ENCODE data around the gene ATP9B.

The ATP9B gene

DNA sequence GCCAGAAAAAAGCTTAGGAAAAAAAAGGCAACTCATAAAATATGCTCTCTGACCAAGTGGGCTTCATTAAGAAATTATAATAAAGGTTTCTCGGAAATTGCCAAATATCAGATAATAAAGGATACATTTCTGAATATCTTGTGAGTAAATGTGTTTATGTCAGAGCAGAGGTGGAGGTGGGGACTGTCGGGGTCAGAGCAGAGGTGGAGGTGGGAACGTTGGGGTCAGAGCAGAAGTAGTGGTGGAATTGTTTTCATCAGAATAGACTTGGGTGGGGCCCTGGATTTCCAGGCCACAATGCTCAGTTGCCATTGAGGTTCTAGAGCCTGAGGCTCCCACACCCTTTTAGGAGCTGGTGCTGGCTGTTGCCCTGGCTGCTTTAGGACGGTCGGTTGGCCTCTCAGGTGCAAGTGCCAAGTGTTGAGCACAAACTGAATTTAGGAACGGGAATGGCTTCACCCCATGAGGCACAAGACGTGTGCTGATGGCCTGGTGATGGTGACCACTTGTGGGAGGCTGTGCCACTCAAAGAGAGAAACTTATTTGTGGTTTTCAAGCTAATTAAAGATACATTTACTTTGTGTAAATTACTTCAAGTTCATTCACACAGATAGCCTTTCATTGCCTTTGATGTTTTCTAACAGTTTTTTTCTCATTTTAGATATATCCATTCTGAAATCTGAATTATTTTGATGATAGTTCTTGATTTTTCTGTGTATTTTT, 131.5 kb downstream of the ATP9B start:
- DNase-seq (ENCODE audit: low spot score): peak; percentile 93

DNA sequence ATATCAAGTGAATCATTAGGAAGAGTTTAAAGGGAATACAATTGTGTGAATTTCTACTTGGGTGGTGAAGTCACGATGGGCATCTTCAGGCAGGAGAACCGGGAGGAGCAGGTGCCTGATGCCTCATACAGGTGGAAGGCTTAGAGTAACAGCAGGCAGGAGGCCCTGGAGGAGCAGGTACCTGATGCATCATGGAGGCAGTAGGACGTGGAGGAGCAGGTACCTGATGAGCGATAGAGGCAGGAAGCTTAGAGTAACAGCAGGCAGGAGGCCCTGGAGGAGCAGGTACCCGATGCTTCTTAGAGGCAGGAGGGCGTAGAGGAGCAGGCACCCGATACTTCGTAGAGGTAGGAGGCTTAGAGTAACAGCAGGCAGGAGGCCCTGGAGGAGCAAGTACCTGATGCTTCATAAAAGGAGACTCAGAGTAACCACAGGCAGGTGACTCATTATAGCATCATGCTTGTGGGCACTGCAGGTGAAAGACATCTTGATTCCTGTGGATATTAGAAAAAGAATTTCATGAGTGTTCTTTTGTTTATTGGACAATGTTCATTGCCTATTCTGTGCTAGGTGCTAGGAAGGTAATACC, 133.9 kb downstream of the ATP9B start:
- DNase-seq (ENCODE audit: low spot score): no peak

DNA sequence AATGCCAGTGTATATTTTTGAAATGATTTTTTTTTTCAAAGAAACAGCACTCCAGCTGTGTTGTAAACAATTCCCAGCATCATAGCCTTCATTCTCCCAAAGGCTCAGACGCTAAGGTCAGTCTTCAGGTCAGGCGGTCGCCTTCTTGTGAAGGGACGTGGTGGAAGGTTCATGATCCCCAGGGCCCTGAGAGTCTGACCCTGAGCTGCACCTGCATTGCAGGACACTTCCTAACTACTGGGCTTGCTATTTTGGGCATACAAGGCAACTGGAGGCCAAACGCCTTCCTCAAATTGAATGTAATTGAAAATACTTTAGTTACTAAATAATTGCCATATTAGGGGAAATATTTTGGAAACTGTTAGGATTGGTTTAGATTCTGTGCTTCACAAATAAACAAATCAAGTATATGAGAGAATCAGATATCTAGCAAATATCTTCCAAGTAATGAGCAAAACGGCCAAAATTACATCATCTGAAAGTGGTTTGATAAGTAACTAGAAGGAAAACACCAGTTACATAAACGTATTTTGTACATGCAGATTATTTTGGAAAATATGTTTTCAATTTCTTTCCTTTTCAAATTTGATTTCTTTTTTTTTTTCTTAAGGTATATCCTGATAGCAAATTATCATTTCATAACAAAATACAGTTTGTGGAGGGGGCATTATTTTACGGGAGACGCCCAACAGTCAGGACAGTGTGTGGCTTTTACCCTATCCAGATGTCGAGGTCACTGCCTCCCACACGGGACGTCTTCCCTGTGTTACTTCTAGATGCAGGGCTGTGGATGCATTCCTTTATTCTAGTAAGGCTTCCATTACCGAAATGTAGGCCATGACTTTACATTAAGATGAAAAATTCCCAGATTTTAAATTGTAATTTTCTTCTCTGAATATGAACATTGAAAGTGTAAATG, 136.0 kb downstream of the ATP9B start:
- DNase-seq (ENCODE audit: low spot score): no peak

DNA sequence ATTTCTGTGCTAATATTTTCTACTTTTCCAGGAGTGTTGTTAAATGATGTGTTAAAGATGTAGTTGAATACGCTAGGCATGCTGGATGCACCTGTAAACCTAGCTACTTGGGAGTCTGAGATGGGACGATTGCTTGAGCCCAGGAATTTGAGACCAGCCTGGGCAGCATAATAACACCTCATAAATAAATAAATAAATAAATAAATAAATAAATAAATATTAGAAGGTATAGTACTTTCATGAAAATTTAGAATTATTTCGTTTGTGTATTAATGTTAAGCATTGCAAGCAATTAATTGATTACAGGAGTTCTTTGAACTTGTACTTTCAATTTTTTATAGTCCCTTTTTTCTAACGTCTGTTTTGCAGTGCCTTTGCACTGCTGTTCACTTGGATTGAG, 137.2 kb downstream of the ATP9B start:
- DNase-seq (ENCODE audit: low spot score): no peak

DNA sequence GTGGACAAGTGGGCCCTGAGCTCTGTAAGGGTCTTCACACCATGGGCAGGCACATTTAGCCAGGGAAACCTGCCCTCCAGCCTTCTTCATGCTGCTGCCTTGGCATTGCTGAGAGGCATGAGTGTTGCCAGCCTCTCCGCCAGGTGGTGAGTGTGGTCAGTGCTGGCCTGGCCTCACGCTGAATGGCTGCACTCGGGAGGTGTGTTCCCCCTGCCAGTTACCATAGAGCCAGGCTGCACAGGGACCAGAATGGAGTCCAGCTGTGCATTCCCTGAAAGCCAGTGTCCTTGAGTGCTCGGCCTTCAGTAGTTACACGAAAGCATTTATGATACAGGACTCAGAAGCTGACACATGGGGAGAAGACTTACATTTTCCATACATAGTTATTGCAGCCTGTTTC, 139.7 kb downstream of the ATP9B start:
- no peak for DNase-seq (ENCODE audit: low spot score)

DNA sequence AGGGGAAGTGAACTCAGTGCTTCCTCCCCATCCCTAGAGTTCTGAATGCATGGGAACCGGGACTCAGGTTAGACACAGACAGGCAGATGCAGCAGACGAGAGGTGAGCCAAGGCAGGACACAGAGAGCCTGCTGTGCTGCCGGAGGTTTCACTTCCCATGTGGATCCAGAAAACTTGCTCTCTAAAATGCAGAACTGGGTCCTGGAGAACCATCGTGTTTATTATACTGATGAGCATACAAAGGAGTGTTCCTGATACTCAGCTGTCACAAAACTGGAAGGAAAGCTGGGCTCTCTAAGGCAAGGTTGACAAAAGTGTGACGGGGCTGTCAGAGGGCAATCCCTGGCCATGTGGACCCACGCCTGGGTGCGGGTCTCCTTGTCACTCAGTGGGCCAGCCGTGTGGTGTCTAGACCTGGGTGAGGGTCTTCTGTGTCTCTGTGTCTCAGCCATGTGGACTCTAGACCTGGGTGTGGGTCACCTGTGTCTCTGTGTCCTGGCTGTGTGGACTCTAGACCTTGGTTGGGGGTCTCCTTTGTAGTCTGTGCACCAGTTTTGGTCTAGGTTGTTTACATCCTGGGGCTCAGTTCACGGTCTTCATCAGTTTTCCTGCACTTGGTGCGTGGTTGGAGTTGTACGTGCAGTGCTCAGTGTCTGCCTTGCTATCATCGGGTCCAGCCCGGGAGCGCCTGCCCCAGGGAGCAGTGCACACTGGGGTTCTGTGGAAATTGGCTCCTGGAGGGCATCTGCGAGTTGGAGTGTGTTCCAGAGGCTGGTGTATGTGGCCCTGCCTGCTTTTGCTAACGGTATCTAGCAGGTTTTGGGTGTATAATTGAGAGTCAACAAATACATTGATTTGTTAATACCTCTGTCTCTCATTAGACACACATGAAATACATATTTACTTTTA, 141.1 kb downstream of the ATP9B start:
- no peak for DNase-seq (ENCODE audit: low spot score)

DNA sequence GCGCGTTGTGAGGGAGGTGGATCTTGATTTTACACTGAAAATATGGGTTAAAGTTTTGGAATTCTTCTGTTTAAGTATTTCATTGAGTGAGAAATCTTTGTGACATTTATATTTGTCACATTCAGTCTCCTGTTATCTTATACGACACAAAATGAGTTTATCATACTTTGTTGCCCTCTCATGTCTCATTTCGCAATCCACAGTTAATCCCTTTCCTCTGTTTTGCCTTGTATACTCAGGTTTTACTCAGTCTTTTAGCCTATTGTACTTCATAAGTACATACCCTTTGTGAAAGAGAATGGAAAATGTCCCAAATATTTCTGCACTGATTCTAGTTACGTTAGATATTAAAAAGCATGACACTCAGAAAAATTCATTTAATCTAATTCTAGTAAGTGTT, 142.7 kb downstream of the ATP9B start:
- no peak for DNase-seq (ENCODE audit: low spot score)

DNA sequence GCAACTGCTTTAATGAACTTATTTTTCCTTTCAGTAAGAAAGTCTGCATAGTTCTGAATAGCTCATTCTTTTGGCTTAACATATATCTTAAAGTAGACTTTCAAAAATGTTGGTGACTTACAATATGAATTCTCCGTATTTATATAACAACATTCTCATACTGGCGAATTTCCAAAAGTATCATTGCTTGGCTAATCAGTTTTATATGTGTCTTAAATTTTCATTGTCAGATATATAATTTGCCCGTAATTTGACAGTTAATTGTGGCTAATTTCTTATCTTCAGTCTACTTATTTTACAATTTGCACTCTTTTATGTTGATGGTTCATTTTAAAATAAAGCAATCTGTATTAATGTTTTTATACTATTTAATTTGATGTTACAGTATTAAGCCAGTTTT, 144.9 kb downstream of the ATP9B start:
- DNase-seq (ENCODE audit: low spot score): no peak

DNA sequence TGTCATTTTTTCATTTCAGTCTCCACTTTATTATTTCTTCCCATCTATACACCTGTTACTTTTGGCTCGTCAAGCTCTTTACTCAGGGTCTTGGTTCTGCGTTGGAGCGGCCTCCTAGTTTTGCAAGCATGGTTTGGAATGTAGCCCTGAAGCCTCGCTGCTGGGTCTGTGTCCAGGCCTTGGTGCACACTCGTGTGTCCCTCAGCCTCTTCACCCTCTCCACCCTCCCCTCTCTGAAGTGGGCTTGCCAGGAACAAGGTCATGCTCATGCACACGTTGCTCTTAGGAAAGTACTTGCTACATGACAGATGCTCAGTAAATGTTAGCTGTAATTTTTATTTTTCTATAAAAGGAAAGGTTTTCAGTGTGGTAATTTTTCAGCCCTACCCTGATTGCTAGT, 147.0 kb downstream of the ATP9B start:
- DNase-seq (ENCODE audit: low spot score): no peak

DNA sequence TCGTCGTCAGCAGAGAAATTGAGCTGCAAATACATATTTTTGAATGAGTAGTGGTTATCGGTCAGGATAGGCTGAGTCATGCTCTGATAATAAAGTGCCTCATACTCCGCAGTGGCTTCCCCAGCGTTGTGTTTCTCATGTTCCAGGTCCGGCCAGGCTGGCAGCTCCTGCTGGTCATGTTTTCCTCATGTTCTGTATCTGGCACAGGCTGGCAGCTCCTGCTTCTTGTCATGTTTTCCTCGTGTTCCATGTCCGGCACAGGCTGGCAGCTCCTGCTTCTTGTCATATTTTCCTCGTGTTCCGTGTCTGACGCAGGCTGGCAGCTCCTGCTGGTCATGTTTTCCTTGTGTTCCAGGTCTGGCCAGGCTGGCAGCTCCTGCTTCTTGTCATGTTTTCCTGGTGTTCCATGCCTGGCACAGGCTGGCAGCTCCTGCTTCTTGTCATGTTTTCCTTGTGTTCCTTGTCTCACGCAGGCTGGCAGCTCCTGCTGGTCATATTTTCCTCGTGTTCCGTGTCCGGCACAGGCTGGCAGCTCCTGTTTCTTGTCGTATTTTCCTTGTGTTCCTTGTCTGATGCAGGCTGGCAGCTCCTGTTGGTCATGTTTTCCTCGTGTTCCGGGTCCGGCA, 148.9 kb downstream of the ATP9B start:
- DNase-seq (ENCODE audit: low spot score): no peak

DNA sequence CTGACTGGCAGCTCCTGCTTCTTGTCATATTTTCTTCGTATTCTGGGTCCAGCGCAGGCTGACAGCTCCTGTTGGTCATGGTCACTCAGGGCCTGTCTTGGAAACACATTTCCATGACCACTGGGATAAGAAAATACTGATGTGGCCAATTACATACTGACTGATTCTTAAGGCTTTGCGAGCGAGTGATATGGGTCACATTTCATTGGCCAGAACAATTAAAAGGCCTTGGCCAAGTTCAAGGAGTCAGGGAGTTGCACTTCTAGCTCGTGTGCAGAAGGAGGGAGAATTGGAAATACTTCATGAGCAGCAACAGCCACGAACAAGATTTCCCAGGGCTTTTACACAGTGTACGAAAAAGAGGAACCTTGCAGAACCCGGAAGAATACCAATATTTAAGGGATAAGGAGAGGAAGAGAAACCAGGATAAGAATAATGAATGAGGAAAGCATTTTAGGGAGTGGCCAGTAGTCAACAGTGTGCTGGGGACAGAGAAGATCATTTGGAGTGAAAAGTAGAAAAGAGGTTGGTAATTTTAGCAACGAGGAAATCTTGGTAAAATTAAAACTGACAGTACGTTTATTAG, 149.5 kb downstream of the ATP9B start:
- DNase-seq (ENCODE audit: low spot score): no peak

DNA sequence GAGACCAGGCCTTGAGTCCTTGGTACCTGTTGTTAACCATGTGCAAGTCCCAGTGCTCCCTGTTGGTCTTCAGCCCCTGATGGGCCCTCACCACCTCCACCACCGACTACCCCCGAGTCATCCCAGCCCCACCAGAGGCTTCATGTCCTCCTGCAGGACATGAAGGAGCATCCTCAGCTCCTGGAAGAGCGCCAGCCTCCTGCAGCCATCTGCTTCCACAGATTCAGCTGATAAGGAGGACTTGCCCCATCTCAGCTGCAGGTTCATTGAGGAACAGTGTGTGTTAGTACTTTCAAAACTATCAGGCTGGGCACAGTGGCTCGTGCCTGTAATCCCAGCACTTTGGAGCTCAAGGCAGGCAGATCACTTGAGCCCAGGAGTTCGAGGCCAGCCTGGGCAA, 151.9 kb downstream of the ATP9B start:
- DNase-seq (ENCODE audit: low spot score): no peak

DNA sequence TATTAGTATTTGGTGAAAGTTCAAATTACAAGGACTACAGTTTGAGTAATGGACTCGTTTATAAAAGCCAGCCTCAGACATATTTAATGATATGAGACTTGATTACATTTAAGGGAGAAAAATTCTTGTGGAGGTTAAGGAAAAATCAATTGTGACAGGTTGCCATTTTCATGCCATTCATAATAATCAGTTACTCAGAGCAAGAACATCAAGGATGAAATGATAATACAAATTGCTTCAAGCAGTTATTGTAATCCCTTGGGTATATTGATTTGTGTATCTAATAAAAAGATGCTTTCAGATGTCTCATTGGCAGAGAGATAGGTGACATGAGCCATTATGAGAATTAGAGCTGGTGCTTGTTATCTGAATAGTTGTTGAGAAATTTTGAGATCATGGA, 153.6 kb downstream of the ATP9B start:
- DNase-seq (ENCODE audit: low spot score): no peak

DNA sequence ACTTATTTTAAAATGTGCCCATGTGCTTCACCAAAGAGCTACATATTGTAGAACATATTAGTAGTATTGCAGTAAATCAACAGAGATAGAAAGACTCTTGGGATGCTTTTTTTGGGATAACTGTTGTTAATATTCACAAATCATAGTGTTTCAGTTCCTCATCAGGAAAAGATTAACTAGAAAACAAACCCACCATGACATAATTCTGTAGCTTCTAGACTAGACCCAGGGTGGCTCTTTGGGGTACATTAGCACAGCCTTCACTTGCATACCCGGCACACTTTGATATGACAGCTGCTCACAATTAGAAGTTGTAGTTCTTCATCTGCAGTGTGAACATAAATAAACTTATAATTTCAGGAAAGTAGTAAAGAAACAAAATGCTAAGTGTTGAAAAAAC, 154.2 kb downstream of the ATP9B start:
- no peak for DNase-seq (ENCODE audit: low spot score)

DNA sequence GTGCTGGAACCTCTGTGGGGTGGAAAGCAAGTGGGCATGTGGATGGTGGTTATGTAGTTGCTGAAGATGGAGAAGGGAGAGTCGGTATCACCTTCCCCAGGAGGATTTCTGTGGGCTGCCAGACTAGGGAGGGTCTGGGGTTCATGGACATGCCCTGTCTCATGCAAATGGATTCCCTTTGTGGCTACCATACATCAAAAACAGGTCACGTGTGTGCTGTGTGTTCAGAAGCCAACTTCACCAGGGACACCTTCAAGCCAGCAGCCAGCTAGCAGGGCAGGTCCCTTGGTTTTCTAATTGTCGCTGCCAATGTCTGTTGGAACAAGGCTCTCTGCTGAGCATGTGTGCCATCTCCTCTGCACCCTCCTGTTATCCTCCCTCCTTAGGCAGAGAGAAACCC, 155.2 kb downstream of the ATP9B start:
- no peak for DNase-seq (ENCODE audit: low spot score)

DNA sequence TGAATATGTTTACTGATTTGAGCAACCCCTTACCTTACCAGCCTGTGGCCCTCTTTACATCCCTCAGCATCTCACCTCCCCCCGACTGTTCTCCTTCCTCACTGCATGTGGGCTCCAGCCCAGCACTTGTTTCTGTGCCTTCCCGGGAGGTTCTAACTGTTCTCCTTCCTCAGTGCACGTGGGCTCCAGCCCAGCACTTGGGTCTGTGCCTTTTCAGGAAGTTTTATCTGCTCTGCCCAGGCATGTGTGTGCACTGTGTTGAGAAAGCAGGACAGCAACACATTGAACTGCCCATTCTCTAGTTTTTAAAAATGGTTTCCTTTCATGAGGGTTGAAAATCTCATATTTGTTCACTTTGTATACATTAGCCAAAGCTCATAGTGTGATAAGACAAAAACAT, 158.4 kb downstream of the ATP9B start:
- no peak for DNase-seq (ENCODE audit: low spot score)

DNA sequence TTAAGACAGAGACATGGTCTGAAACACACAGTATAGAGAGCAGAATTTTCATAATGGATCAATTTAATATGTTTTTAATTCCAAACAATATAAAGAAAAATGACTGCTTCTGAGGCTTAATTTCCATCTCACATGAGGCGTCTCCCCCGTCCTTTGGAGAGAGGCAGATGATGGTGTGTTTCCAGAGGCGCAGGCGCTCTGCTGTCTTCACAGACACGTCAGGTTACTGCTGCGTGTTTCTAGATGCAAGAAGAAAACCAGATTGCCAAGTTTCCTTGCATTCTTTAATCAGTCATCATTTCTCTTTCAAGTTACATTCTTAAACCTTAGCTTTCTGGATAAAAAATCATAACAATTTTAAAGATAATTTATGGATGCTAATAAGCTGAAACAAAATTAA, 160.2 kb downstream of the ATP9B start:
- DNase-seq (ENCODE audit: low spot score): no peak

DNA sequence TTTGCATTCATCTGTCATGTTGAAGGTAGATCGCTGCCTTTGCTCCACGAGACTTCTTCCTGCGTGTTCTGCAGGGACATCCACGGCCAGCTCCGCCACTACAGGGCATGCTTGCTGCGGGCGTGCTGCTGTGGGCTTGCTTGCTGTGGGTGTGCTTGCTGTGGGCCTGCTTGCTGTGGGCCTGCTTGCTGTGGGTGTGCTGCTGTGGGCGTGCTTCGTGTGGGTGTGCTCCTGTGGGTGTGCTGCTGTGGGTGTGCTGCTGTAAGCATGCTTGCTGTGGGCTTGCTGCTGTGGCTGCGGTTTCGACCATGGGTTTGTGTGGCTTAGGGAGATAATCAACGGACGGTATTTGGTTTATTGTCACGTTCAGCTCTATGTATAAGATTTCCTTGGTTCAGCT, 165.2 kb downstream of the ATP9B start:
- no peak for DNase-seq (ENCODE audit: low spot score)

DNA sequence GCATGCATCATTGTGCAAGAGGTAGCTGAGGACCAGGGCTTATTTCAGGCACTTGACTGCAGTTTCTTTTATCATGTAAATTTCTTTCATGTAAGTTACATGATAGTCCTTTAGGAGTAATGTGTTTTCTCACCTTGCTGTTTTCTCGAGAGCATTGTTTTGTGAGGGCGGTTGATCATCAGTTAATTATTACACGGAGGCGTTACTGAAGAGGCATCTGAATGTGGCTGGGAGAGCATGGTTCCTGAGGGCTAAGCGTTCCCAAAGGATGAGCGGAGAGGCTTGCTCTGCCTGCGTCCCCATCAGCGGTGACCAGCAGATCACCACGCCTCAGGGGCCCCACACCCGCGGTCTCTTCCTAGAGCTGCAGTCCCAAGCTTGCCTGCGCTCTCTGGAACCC, 170.4 kb downstream of the ATP9B start:
- DNase-seq (ENCODE audit: low spot score): no peak

DNA sequence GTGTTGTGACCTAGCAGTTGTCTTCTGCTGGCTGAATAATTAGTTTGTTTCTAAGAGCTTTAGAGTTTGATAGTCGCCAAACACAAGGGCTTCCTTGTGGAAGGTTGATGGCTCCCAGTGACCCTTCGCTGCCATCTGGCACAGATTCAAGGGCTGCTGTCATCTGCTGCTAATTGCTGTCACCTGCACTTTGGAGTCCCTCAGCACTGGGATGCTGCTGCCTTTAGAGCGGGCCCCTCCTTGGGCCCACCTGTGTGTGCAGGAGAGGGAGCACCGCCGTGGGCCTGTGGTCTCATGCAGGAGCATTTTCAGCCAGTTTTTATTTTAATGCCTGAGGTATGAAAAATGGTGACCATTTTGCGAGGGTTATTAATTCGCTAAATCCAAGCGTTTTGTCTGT, 172.6 kb downstream of the ATP9B start:
- no peak for DNase-seq (ENCODE audit: low spot score)

DNA sequence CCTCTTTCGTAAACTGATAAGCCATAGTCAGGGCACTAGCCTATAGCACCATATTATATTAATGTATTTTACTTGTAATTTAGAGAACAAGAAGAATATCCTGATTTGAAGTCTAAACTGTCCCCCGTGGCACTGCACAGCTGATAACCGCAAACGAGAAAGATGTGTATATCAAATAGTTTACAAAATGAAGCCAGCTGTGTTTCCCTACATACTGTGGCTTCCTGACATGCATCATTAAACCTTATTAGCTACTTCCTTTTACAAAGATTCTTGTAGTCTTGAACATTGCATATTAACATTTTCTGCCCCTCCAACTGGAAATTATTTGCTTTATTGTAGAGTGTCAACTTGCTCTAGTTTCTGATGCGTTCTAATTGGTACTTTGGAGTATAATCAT, 173.1 kb downstream of the ATP9B start:
- DNase-seq (ENCODE audit: low spot score): no peak

All from left forelimb (tissue), 1 donor.